GM12878 (cell line): ENCODE results near the gene TMEM26. TPM values are rescaled to one million over a fixed set of nuclear protein-coding genes. Genes with fewer than 3 reads are reported as not detected.

ENCODE experiments used
- ATAC-seq: fragments of 200-7000 bp; cut with Tn5 transposase; 3 replicates; pipeline ENCODE4 v1.9.1; 2020; ENCODE audit warnings: mild to moderate bottlenecking, moderate library complexity
- BruUV-seq: library from RNA; stranded (reverse); fragments of 400-500 nt; replicated peaks from 2 replicates; lab custom pipeline; 2021; lab: Mats Ljungman, UMichigan
- CTCF ChIA-PET: fragments of 300-600 bp; sonication (Branson Sonifier 250); formaldehyde crosslinking; extraction: SDS; loops from one replicate; lab custom pipeline; 2021; ENCODE audit warnings: inconsistent platforms; lab: Yijun Ruan, JAX
- POLR2A ChIA-PET: fragments of 350-600 bp; formaldehyde crosslinking; extraction: SDS; loops from one replicate; lab custom pipeline; 2021; ENCODE audit warnings: inconsistent platforms; lab: Charles Lee
- RAD21 ChIA-PET: fragments of 300-600 bp; sonication (Branson Sonifier 250); formaldehyde crosslinking; loops from one replicate; lab custom pipeline; 2023; ENCODE audit warnings: antibody characterized with exemption; ENCODE audit not compliant: unreplicated experiment; lab: Charles Lee
- SMC1A ChIA-PET: fragments of 300-600 bp; sonication (Branson Sonifier 250); formaldehyde crosslinking; loops from one replicate; lab custom pipeline; 2023; ENCODE audit not compliant: unreplicated experiment, uncharacterized antibody; lab: Charles Lee
- DNase-seq: peaks from one replicate; pipeline ENCODE4 v3.0.0-alpha.2; 2011; ENCODE audit warnings: low read depth, low spot score
- FAIRE-seq: peaks from 3 replicates; lab custom pipeline; 2011; peaks lifted over from hg19 to GRCh38; lab: Jason Lieb, UNC
- H2AFZ ChIP-seq: 2 replicates; pipeline ENCODE4 v1.6.0; 2011; ENCODE audit warnings: low read depth, low read length, control low read depth; ENCODE audit not compliant: control insufficient read depth
- H3K27ac ChIP-seq: 2 replicates; pipeline ENCODE4 v1.5.1; 2011; ENCODE audit warnings: control low read depth; ENCODE audit not compliant: control insufficient read depth, insufficient read depth
- H3K27me3 ChIP-seq, 2 experiments: replicated peaks in 1 of 2; 2 replicates each; pipeline versions ENCODE4 v1.6.0 to v1.6.1; 2011; ENCODE audit warnings: low read length in 1 of 2; ENCODE audit not compliant: control insufficient read depth in 2 of 2, insufficient read depth in 2 of 2
- H3K36me3 ChIP-seq, 2 experiments: 2 replicates each; pipeline ENCODE4 v1.5.1; 2011; ENCODE audit warnings: low read length in 1 of 2; ENCODE audit not compliant: control insufficient read depth in 2 of 2, insufficient read depth in 2 of 2
- H3K4me1 ChIP-seq: 2 replicates; pipeline ENCODE4 v1.6.1; 2011; ENCODE audit warnings: mild to moderate bottlenecking, low read length, moderate library complexity, mixed read lengths; ENCODE audit not compliant: control insufficient read depth, insufficient read depth
- H3K4me2 ChIP-seq: 2 replicates; pipeline ENCODE4 v1.6.0; 2011; ENCODE audit warnings: control low read depth; ENCODE audit not compliant: control insufficient read depth, insufficient read depth
- H3K4me3 ChIP-seq: fragments of 200-600 bp; sonication (generic); 2 replicates; pipeline ENCODE4 v1.5.1; 2016
- H3K79me2 ChIP-seq: 2 replicates; pipeline ENCODE4 v1.6.0; 2011; ENCODE audit warnings: low read length; ENCODE audit not compliant: control insufficient read depth, insufficient read depth
- H3K9ac ChIP-seq: 2 replicates; pipeline ENCODE4 v1.8.0; 2011; ENCODE audit warnings: low read length, control low read depth, mixed read lengths; ENCODE audit not compliant: control insufficient read depth, insufficient read depth
- H3K9me3 ChIP-seq: replicated peaks from 3 replicates; pipeline ENCODE4 v1.5.1; 2011; ENCODE audit warnings: mild to moderate bottlenecking, low read length; ENCODE audit not compliant: control insufficient read depth, insufficient read depth
- H4K20me1 ChIP-seq: 2 replicates; pipeline ENCODE4 v1.6.0; 2011; ENCODE audit not compliant: control insufficient read depth, insufficient read depth
- NBN ChIP-seq: fragments of 450-650 bp; IDR thresholded peaks from 2 replicates; pipeline ENCODE4 v1.6.1; 2016
- POLR2AphosphoS2 ChIP-seq: IDR thresholded peaks from 2 replicates; pipeline ENCODE4 v1.6.1; 2011; ENCODE audit warnings: low read depth, mild to moderate bottlenecking, low read length, improper control_type of control experiment, moderate library complexity
- RCOR1 ChIP-seq: conservative IDR thresholded peaks from 2 replicates; pipeline ENCODE4 v1.6.1; 2012; ENCODE audit warnings: low read depth, low read length, improper control_type of control experiment
- SPI1 ChIP-seq: IDR thresholded peaks from 2 replicates; pipeline ENCODE4 v1.6.1; 2011; ENCODE audit warnings: low read depth, mild to moderate bottlenecking, low read length, moderate library complexity, borderline replicate concordance; ENCODE audit not compliant: insufficient read depth
- YBX1 ChIP-seq: fragments of 450-650 bp; IDR thresholded peaks from 2 replicates; pipeline ENCODE4 v1.6.1; 2016; ENCODE audit warnings: antibody characterized with exemption
- WGBS: methylation state at CpG from one replicate; pipeline ENCODE4 v1.1.6; 2016; ENCODE audit warnings: low lambda C conversion rate; ENCODE audit not compliant: insufficient replicate concordance, insufficient coverage; ENCODE audit errors: missing lambda C conversion rate; 5-methylcytosine and 5-hydroxymethylcytosine counted together
- in situ Hi-C: fragments of 300-500 bp; cut with MboI; formaldehyde crosslinking; loops from 9 replicates; pipeline ENCODE4 v1.14.3; 2018; ENCODE audit warnings: mixed read lengths
- intact Hi-C: fragments of 100-400 bp; cut with micrococcal nuclease; formaldehyde crosslinking; loops from one replicate; pipeline ENCODE4 v1.14.2; 2022; ENCODE audit not compliant: unreplicated experiment
- polyA plus RNA-seq, 11 experiments: library from polyadenylated mRNA; depleted of rRNA in 4 of 11; unstranded in 6 of 11; stranded (reverse) in 5 of 11; fragments of >200 nt; fragmentation: Nextera tagmentation in 4 of 11; fragmentation: Illumina TruSeq in 1 of 11; extraction: Ambion mirVana in 4 of 11; extraction: Trizol in 1 of 11; gene quantifications; 1 replicate in 1 of 11; 2 replicates in 10 of 11; pipeline versions ENCODE4 v1.2.1 to v1.2.3, GENCODE V29; 2011 to 2016; ENCODE audit warnings: inconsistent platforms in 2 of 11, missing spikeins in 2 of 11, low read depth in 1 of 11
- total RNA-seq, 4 experiments: library from RNA; depleted of rRNA in 3 of 4; stranded (reverse); fragments of >200 nt in 3 of 4; fragmentation: Illumina TruSeq in 1 of 4; extraction: Trizol in 1 of 4; gene quantifications; 2 replicates each; pipeline versions ENCODE4 v1.2.1 to v1.2.3, GENCODE V29; 2013 to 2021
- TF ChIP-seq, protein P1 (sequence below): fragments of 450-650 bp; formaldehyde crosslinking; IDR thresholded peaks from 2 replicates; pipeline ENCODE4 v1.4.0; 2020; ENCODE audit warnings: mild to moderate bottlenecking, moderate library complexity
- TF ChIP-seq, protein P2 (sequence below): fragments of 450-650 bp; IDR thresholded peaks from 2 replicates; pipeline ENCODE4 v1.6.1; 2017; ENCODE audit warnings: borderline replicate concordance
- TF ChIP-seq, protein P3 (sequence below): IDR thresholded peaks from 2 replicates; pipeline ENCODE4 v1.6.1; 2012; ENCODE audit warnings: low read depth, low read length, improper control_type of control experiment
- TF ChIP-seq, protein P4 (sequence below): fragments of 450-650 bp; IDR thresholded peaks from 2 replicates; pipeline ENCODE4 v1.6.1; 2017; ENCODE audit warnings: mild to moderate bottlenecking, moderate library complexity

Gene TMEM26
- total and polyA plus RNA-seq, 10 of the 15 experiments (the other 5 are each of a cell fraction or from before 2014, with no cell fraction given): not detected

DNA sequence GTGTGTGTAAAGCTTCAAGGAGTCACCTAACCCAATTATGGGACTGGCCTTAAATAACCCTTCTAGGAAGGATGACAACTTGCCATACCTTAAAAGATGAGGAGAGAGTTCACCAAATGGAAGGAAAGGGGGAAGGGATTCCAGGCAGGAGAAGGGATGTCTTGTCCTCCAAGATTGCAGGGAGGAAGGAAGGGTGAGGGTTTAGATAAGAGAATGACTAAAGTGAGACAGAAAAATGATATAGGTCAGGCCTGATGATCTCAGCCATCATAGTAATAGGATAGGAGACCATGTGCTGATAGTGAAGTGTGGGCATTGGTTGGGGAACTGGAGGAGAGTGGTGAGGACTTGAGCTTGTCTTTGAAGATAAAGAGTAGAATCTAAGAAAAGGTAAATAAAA, 7.7 kb upstream of the TMEM26 start (continued):
- TF ChIP-seq, protein P1, sequence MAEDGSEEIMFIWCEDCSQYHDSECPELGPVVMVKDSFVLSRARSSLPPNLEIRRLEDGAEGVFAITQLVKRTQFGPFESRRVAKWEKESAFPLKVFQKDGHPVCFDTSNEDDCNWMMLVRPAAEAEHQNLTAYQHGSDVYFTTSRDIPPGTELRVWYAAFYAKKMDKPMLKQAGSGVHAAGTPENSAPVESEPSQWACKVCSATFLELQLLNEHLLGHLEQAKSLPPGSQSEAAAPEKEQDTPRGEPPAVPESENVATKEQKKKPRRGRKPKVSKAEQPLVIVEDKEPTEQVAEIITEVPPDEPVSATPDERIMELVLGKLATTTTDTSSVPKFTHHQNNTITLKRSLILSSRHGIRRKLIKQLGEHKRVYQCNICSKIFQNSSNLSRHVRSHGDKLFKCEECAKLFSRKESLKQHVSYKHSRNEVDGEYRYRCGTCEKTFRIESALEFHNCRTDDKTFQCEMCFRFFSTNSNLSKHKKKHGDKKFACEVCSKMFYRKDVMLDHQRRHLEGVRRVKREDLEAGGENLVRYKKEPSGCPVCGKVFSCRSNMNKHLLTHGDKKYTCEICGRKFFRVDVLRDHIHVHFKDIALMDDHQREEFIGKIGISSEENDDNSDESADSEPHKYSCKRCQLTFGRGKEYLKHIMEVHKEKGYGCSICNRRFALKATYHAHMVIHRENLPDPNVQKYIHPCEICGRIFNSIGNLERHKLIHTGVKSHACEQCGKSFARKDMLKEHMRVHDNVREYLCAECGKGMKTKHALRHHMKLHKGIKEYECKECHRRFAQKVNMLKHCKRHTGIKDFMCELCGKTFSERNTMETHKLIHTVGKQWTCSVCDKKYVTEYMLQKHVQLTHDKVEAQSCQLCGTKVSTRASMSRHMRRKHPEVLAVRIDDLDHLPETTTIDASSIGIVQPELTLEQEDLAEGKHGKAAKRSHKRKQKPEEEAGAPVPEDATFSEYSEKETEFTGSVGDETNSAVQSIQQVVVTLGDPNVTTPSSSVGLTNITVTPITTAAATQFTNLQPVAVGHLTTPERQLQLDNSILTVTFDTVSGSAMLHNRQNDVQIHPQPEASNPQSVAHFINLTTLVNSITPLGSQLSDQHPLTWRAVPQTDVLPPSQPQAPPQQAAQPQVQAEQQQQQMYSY (CRISPR knock-in tag): no peak
- TF ChIP-seq RCOR1 (no peak), YBX1 (no peak)
- TF ChIP-seq, protein P2, sequence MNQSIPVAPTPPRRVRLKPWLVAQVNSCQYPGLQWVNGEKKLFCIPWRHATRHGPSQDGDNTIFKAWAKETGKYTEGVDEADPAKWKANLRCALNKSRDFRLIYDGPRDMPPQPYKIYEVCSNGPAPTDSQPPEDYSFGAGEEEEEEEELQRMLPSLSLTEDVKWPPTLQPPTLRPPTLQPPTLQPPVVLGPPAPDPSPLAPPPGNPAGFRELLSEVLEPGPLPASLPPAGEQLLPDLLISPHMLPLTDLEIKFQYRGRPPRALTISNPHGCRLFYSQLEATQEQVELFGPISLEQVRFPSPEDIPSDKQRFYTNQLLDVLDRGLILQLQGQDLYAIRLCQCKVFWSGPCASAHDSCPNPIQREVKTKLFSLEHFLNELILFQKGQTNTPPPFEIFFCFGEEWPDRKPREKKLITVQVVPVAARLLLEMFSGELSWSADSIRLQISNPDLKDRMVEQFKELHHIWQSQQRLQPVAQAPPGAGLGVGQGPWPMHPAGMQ: no peak
- TF ChIP-seq, all 136 proteins: peak for 0

DNA sequence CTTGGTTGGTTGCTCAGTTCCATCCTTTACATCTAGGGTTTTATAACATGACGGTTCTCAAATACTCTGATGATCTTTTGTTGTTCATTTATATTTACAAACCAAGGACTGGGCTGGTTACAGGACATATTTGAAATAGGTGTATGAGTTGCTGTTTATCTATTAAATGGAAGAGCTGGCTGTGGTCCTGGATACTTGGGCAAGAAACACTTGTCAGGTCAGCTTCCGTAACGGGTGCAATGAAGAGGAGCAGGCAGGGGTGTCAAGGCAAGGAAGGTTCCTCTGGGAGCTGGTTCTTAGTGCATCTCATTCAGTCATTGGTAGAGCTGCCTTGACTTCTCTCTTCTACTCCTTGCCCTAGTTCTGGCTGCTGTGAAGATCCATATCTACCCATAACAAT, 4.8 kb upstream of the TMEM26 start:
- in situ Hi-C loops (no loop called here), intact Hi-C loops (no loop called here)
- no peak for ATAC-seq
- ChIA-PET CTCF (no interaction called here), RAD21 (no interaction called here), SMC1A (no interaction called here), POLR2A (no interaction called here)
- TF ChIP-seq POLR2AphosphoS2 (no peak), NBN (no peak), SPI1 (no peak)
- TF ChIP-seq, protein P3, sequence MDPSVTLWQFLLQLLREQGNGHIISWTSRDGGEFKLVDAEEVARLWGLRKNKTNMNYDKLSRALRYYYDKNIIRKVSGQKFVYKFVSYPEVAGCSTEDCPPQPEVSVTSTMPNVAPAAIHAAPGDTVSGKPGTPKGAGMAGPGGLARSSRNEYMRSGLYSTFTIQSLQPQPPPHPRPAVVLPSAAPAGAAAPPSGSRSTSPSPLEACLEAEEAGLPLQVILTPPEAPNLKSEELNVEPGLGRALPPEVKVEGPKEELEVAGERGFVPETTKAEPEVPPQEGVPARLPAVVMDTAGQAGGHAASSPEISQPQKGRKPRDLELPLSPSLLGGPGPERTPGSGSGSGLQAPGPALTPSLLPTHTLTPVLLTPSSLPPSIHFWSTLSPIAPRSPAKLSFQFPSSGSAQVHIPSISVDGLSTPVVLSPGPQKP: no peak
- TF ChIP-seq, protein P4, sequence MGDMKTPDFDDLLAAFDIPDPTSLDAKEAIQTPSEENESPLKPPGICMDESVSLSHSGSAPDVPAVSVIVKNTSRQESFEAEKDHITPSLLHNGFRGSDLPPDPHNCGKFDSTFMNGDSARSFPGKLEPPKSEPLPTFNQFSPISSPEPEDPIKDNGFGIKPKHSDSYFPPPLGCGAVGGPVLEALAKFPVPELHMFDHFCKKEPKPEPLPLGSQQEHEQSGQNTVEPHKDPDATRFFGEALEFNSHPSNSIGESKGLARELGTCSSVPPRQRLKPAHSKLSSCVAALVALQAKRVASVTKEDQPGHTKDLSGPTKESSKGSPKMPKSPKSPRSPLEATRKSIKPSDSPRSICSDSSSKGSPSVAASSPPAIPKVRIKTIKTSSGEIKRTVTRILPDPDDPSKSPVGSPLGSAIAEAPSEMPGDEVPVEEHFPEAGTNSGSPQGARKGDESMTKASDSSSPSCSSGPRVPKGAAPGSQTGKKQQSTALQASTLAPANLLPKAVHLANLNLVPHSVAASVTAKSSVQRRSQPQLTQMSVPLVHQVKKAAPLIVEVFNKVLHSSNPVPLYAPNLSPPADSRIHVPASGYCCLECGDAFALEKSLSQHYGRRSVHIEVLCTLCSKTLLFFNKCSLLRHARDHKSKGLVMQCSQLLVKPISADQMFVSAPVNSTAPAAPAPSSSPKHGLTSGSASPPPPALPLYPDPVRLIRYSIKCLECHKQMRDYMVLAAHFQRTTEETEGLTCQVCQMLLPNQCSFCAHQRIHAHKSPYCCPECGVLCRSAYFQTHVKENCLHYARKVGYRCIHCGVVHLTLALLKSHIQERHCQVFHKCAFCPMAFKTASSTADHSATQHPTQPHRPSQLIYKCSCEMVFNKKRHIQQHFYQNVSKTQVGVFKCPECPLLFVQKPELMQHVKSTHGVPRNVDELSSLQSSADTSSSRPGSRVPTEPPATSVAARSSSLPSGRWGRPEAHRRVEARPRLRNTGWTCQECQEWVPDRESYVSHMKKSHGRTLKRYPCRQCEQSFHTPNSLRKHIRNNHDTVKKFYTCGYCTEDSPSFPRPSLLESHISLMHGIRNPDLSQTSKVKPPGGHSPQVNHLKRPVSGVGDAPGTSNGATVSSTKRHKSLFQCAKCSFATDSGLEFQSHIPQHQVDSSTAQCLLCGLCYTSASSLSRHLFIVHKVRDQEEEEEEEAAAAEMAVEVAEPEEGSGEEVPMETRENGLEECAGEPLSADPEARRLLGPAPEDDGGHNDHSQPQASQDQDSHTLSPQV: no peak
- Histone ChIP-seq H3K4me2 (no peak overlapping the region), H3K36me3 (no peaks in the 10 kb centered on the region), H3K4me1 (no peaks in the 10 kb centered on the region), H3K4me3 (no peak overlapping the region), H3K27ac (no peak overlapping the region), H3K9ac (no peak overlapping the region), H2AFZ (no peak overlapping the region), H3K79me2 (no peaks in the 10 kb centered on the region), H4K20me1 (no peaks in the 10 kb centered on the region), H3K27me3 (peaks cover 0 to 2% of the 10 kb centered on the region in 2 experiments; a peak in 3 of 4 replicates), H3K9me3 (no peaks in the 10 kb centered on the region)
- no peak for FAIRE-seq
- 70% methylated on average over 3 of the region's 3 CpGs for WGBS
- BruUV-seq: no TSS peak
- no peak for DNase-seq
